Suprapubic skin (tissue), 4 donors: Measurements from ENCODE around the gene SLC26A2.

ENCODE experiments used
- EP300 ChIP-seq: sonication (generic); formaldehyde crosslinking; IDR thresholded peaks from one replicate; pipeline ENCODE4 v1.6.1; 2017; ENCODE audit warnings: antibody characterized with exemption
- POLR2A ChIP-seq, 2 donors: fragments of 450-650 bp; IDR thresholded peaks; one replicate each; pipeline ENCODE4 v1.6.1; 2017; ENCODE audit warnings: antibody characterized with exemption in 2 of 2, mild to moderate bottlenecking in 2 of 2, moderate library complexity in 2 of 2
- POLR2AphosphoS5 ChIP-seq, 3 donors: sonication (generic); formaldehyde crosslinking; IDR thresholded peaks; one replicate each; pipeline ENCODE4 v1.6.1; 2017; ENCODE audit warnings: antibody characterized with exemption in 3 of 3
- TF ChIP-seq, protein P1 (sequence below), 2 donors: fragments of 200-600 bp in 1 of 2; fragments of 450-650 bp in 1 of 2; sonication (generic) in 1 of 2; IDR thresholded peaks; one replicate each; pipeline ENCODE4 v1.5.1; 2016 to 2019; ENCODE audit warnings: antibody characterized with exemption in 2 of 2, mild to moderate bottlenecking in 1 of 2, moderate library complexity in 1 of 2

DNA sequence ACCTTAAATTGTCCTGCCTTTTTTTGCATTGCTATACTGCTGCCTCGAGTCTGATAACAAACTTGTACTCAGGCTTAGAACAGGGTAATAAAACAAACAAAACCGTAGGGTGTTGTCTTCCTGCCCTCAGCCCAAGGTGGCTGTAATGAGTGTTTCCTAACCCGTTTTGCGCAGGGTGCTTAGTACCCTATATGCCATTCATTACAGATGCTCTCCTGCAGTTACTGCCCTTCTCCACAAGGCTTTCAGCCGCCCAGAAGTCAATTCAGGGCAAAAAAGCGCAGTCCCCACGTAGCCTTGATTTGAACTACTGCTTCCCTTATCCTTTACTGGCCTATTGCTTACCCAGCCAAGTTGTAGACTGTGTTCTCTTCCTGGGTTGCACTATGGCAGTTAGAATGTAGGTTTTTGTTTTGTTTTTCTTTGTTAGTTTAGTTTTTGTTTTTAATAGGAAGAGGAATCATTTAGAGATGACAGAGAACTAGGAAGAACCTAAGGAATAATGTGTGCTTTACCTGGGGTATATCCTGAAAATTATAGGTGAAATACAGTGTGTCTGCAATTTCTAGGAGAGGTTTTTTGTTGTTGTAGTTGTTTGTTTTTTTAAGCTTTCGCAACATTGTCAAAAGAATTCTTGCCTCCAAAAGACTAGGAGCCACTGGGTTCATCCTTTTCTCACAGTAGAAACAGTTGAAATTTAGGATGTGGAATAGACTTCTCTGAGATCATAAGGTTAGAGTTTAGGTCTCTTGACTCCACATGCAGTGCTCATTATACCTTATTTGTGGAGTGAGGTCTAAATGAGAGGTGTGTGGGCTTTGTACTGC is 41.3 kb downstream of the SLC26A2 start:
- TF ChIP-seq, protein P1, sequence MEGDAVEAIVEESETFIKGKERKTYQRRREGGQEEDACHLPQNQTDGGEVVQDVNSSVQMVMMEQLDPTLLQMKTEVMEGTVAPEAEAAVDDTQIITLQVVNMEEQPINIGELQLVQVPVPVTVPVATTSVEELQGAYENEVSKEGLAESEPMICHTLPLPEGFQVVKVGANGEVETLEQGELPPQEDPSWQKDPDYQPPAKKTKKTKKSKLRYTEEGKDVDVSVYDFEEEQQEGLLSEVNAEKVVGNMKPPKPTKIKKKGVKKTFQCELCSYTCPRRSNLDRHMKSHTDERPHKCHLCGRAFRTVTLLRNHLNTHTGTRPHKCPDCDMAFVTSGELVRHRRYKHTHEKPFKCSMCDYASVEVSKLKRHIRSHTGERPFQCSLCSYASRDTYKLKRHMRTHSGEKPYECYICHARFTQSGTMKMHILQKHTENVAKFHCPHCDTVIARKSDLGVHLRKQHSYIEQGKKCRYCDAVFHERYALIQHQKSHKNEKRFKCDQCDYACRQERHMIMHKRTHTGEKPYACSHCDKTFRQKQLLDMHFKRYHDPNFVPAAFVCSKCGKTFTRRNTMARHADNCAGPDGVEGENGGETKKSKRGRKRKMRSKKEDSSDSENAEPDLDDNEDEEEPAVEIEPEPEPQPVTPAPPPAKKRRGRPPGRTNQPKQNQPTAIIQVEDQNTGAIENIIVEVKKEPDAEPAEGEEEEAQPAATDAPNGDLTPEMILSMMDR (IDR thresholded peaks at IDR 0.05): peak; percentile 67 to 75
- no peak for TF ChIP-seq POLR2A (IDR thresholded peaks at IDR 0.05)
- no peak for TF ChIP-seq EP300
- no peak for TF ChIP-seq POLR2AphosphoS5 (IDR thresholded peaks at IDR 0.05)
